Panc1 (cell line): ENCODE results near the gene LINGO3. TPM values are rescaled to one million over a fixed set of nuclear protein-coding genes. Genes with fewer than 3 reads are reported as not detected.

Experiments
- ATAC-seq: fragments of 200-7000 bp; cut with Tn5 transposase; 2 replicates; pipeline ENCODE4 v1.9.1; 2020; ENCODE audit warnings: mild to moderate bottlenecking, moderate library complexity
- BruUV-seq: library from RNA; stranded (reverse); fragments of 400-500 nt; replicated peaks from 2 replicates; lab custom pipeline; 2021; lab: Mats Ljungman, UMichigan
- CTCF ChIA-PET: fragments of 300-600 bp; sonication (Branson Sonifier 250); formaldehyde crosslinking; loops from one replicate; lab custom pipeline; 2022; ENCODE audit warnings: antibody characterized with exemption; lab: Charles Lee
- POLR2A ChIA-PET: fragments of 300-600 bp; sonication (Branson Sonifier 250); formaldehyde crosslinking; loops from one replicate; lab custom pipeline; 2022; ENCODE audit warnings: antibody characterized with exemption; lab: Charles Lee
- DNase-seq: peaks from one replicate; pipeline ENCODE4 v3.0.0-alpha.2; 2010; ENCODE audit warnings: low read depth, low spot score
- H3K27ac ChIP-seq: 2 replicates; pipeline ENCODE4 v1.5.1; 2011; ENCODE audit warnings: mild to moderate bottlenecking, low read length, inconsistent platforms
- H3K27me3 ChIP-seq: fragments of 200-500 bp; sonication (Bioruptor generic); 2 replicates; pipeline ENCODE4 v1.6.0; 2014; ENCODE audit warnings: low read length, inconsistent platforms; ENCODE audit not compliant: control insufficient read depth, insufficient read depth
- H3K36me3 ChIP-seq: fragments of 200-500 bp; sonication (Bioruptor generic); 2 replicates; pipeline ENCODE4 v1.5.1; 2014; ENCODE audit warnings: inconsistent platforms, mild to moderate bottlenecking, low read length, moderate library complexity; ENCODE audit not compliant: control insufficient read depth, insufficient read depth
- H3K4me1 ChIP-seq: 2 replicates; pipeline ENCODE4 v1.5.1; 2011; ENCODE audit warnings: inconsistent platforms, mild to moderate bottlenecking, low read length, moderate library complexity; ENCODE audit not compliant: control insufficient read depth, insufficient read depth
- H3K4me3 ChIP-seq, 2 experiments: 2 replicates each; pipeline ENCODE4 v1.5.1; 2011 to 2012; ENCODE audit warnings: low read depth in 2 of 2, low read length in 2 of 2, mild to moderate bottlenecking in 2 of 2, inconsistent platforms in 1 of 2, moderate library complexity in 1 of 2
- H3K9me3 ChIP-seq: fragments of 200-500 bp; sonication (Bioruptor generic); 2 replicates; pipeline ENCODE4 v1.5.1; 2014; ENCODE audit warnings: low read depth, mild to moderate bottlenecking, inconsistent platforms, low read length, moderate library complexity; ENCODE audit not compliant: control insufficient read depth, insufficient read depth
- CTCF ChIP-seq: fragments of 450-650 bp; IDR thresholded peaks from 2 replicates; pipeline ENCODE4 v1.5.1; 2017; ENCODE audit warnings: mild to moderate bottlenecking
- POLR2AphosphoS5 ChIP-seq: IDR thresholded peaks from 2 replicates; pipeline ENCODE4 v1.6.1; 2012; ENCODE audit warnings: mild to moderate bottlenecking, low read depth, low read length, moderate library complexity
- REST ChIP-seq, 2 experiments: IDR thresholded peaks; 2 replicates each; pipeline ENCODE4 v1.6.1; 2011 to 2012; ENCODE audit warnings: low read depth in 2 of 2, control low read depth in 1 of 2, low read length in 1 of 2, mild to moderate bottlenecking in 1 of 2, moderate library complexity in 1 of 2; ENCODE audit not compliant: insufficient read depth in 1 of 2
- SIN3A ChIP-seq: IDR thresholded peaks from 2 replicates; pipeline ENCODE4 v1.6.1; 2012; ENCODE audit warnings: low read depth, mild to moderate bottlenecking, low read length, moderate library complexity, borderline replicate concordance; ENCODE audit not compliant: insufficient read depth
- TCF7L2 ChIP-seq: IDR thresholded peaks from 2 replicates; pipeline ENCODE4 v1.6.1; 2011; ENCODE audit warnings: mild to moderate bottlenecking, low read depth, low read length, inconsistent platforms
- in situ Hi-C: cut with HindIII; loops from 2 replicates; pipeline ENCODE4 v1.10.0; 2016; ENCODE audit warnings: low sequenced_read_pairs, low pct_unique_long_range_greater_than_20kb
- intact Hi-C: fragments of 100-400 bp; cut with micrococcal nuclease; formaldehyde crosslinking; loops from one replicate; pipeline ENCODE4 v1.10.0; 2022; ENCODE audit not compliant: unreplicated experiment
- total RNA-seq: library from RNA; stranded (reverse); gene quantifications from one replicate; pipeline ENCODE4 v1.2.1, GENCODE V29; 2021; ENCODE audit not compliant: unreplicated experiment

Gene LINGO3
- total RNA-seq, 1 experiment from 2014 or later = 0.13 TPM

GRCh38 chr19:2275588-2276428, 32.1 kb downstream of the LINGO3 start:
- no peak for ATAC-seq

More at GRCh38 chr19:2275588-2276428, 32.1 kb downstream of the LINGO3 start:
- ChIA-PET CTCF (no interaction called here), POLR2A (no interaction called here)
- in situ Hi-C loops (no loop called here), intact Hi-C loops (no loop called here)
- TF ChIP-seq POLR2AphosphoS5 (no peak), SIN3A (no peak), CTCF (no peak), TCF7L2 (no peak), REST (IDR thresholded peaks at IDR 0.05; ENCODE audit: insufficient read depth in 1 of 2, low read depth in 2 of 2, low read length in 1 of 2) (no peak)
- peaks cover 4% of the 10 kb centered on the region; the same call in 1 of the 2 replicates for H3K4me1 ChIP-seq
- H3K9me3 ChIP-seq = no peaks in the 10 kb centered on the region
- no peak for DNase-seq
- no peak overlapping the region for H3K4me3 ChIP-seq
- H3K36me3 ChIP-seq = no peaks in the 10 kb centered on the region
- H3K27ac ChIP-seq = no peak overlapping the region
- H3K27me3 ChIP-seq = no peaks in the 10 kb centered on the region
- no TSS peak for BruUV-seq
